Right cardiac atrium (tissue), 5 donors: ENCODE data around the gene DACH1. TPM values are rescaled to one million over a fixed set of nuclear protein-coding genes. Genes with fewer than 3 reads are reported as not detected.
"Not testable (repeated sequence)": the region's sequence is repeated elsewhere in the genome, so short reads cannot be mapped to it uniquely, and the experiment has no call there.

Source experiments
- ATAC-seq, 2 donors: fragments of 200-7000 bp; cut with Tn5 transposase; one replicate each; pipeline versions ENCODE4 v1.8.0 to v1.9.1; 2020; ENCODE audit warnings: moderate library complexity in 2 of 2, mild to moderate bottlenecking in 1 of 2
- DNase-seq, 3 donors: peaks; one replicate each; pipeline ENCODE4 v3.0.0-alpha.2; 2020
- H3K27ac ChIP-seq: one replicate; pipeline ENCODE4 v1.5.1; 2013; ENCODE audit warnings: mild to moderate bottlenecking, low read length, control low read depth, moderate library complexity
- H3K27me3 ChIP-seq: one replicate; pipeline ENCODE4 v1.6.1; 2013; ENCODE audit not compliant: control insufficient read depth, insufficient read depth
- H3K4me1 ChIP-seq: one replicate; pipeline ENCODE4 v1.6.1; 2013; ENCODE audit warnings: low read length; ENCODE audit not compliant: control insufficient read depth, insufficient read depth
- H3K4me3 ChIP-seq: one replicate; pipeline ENCODE4 v1.5.1; 2013; ENCODE audit warnings: low read length, control low read depth
- H3K9me3 ChIP-seq: one replicate; pipeline ENCODE4 v1.6.1; 2013; ENCODE audit warnings: low read length; ENCODE audit not compliant: control insufficient read depth
- WGBS: extraction: QIAGEN DNeasy Blood & Tissue Kit; methylation state at CpG from one replicate; pipeline ENCODE4 v1.1.7; 2013; 5-methylcytosine and 5-hydroxymethylcytosine counted together
- intact Hi-C, 4 donors: fragments of 100-400 bp; cut with DNase I; formaldehyde crosslinking; loops; one replicate each; pipeline versions ENCODE4 v1.11.0 to v1.14.0; 2022 to 2023
- long read RNA-seq, 4 donors: library from polyadenylated mRNA; unstranded; transcript quantifications; one replicate each; pipeline ENCODE4 v2.0.0, GENCODE V29; 2020 to 2021
- polyA plus RNA-seq: library from polyadenylated mRNA; stranded (reverse); fragments of 200-250 nt; gene quantifications from one replicate; pipeline ENCODE4 v1.2.3, GENCODE V29; 2013
- total RNA-seq, 4 donors: library from RNA; stranded (reverse); fragmentation: NEBNext Ultra II Directional; extraction: Animal tissue kit (Norgen Biotek cat#: 25700); gene quantifications; one replicate each; pipeline ENCODE4 v1.2.1, GENCODE V29; 2021
- donor health status: healthy with polysubstance abuse.
- donor health status: DM: no; HTN: yes; CAD: no.
- donor health status: DM: no; HTN: no; CAD: no.
- donor health status: DM: no; HTN: yes; CAD: no; lungs with severe emphysema.
- donor health status: DM: yes; HTN: yes; CAD: no.

The DACH1 gene
- total RNA-seq (1 to 10 TPM; 1.0 to 3.9 (median 1.4) TPM), polyA plus RNA-seq (1.3 TPM)
- long read RNA-seq, donor 1, full-length matches to known transcripts, result 4 of 7 reads
- long read RNA-seq, donor 1, partial matches to known transcripts, result 2 of 7 reads
- long read RNA-seq, donor 1, other reads (novel, unspliced or antisense), result 1 of 7 reads
- long read RNA-seq, donor 2, partial matches to known transcripts, result 1 of 1 reads
- long read RNA-seq, donor 2, other reads (novel, unspliced or antisense), result 0 of 1 reads
- long read RNA-seq, donor 3, full-length matches to known transcripts, result 1 of 1 reads
- long read RNA-seq, donor 3, partial matches to known transcripts, result 0 of 1 reads
- long read RNA-seq, donor 3, other reads (novel, unspliced or antisense), result 0 of 1 reads
- long read RNA-seq, donor 4, partial matches to known transcripts, result 0 of 1 reads
- long read RNA-seq, donor 4, other reads (novel, unspliced or antisense), result 0 of 1 reads

DNA sequence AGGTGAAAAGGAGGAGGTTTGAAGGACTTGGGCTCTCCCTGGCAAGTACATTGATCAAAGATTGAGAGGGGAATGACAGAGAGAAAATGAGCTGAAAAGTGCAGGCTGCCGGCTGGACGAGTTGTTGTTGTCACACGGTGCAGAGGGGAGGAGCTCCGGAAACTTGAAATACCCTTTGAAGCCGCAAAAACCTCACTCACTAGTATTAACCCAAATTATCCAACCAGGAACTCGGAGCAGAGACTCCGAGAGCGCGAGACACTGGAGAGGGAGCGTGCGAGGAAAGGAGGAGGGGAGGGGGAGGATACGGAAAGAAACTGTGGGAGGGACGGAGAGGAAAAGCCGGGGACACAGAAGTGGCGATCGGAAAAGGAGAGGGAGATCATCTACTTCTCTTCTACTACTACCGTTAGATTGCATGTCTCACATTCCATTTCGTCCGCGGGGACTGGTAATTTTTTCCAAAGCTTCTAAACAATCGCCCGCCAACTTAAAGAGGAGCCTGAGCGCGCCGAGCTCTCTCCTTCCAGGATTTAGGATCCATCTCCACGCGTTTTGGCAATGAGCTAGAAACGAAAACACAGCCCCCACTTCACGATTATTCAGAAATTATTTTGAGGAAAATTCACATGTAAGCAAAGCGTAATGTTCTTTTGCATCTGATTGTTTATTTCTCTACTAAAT is at the start of gene DACH1:
TSS of gene DACH1 (minus strand) at position 74 of the 684 bp plus-strand sequence.
- no peaks in the 10 kb centered on the region for H3K27me3 ChIP-seq

DNA sequence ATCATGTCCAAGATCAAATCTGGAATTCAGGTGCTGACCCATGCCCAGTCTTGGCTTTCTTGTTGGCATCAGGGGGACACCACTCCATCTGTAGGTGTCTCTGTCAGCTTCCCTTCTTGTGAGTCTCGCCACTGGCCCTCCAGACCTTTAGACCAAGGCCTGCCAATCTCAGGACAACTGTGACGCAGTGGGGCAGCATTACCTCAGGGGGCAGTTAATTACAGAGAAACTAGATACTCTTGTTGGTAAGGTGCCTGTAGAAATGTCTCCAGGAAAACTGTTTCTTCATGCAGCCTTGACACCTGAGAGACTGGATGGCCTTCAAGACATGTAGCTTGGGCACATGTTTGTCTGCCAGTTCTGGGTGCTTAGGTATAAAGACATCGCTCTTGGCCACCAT is 46.7 kb upstream of the DACH1 start:
- no peak overlapping the region for H3K27ac ChIP-seq
- no peaks in the 10 kb centered on the region for H3K27me3 ChIP-seq
- ATAC-seq (no peak), DNase-seq (no peak)
- H3K9me3 ChIP-seq, result no peaks in the 10 kb centered on the region
- H3K4me1 ChIP-seq, result no peaks in the 10 kb centered on the region
- H3K4me3 ChIP-seq, result no peak overlapping the region
- 96% methylated on average over 3 of the region's 3 CpGs for WGBS
- intact Hi-C loops, result no loop called here

More for the DNA sequence above, at the start of gene DACH1:
- WGBS, result under 1% methylated on average over 30 of the region's 30 CpGs
- intact Hi-C loops, result no loop called here
- Histone ChIP-seq H3K4me3 (peak within 1 kb of the TSS; percentile 82), H3K27ac (peak within 1 kb of the TSS; percentile 61), H3K4me1 (no peaks in the 10 kb centered on the region), H3K9me3 (no peaks in the 10 kb centered on the region)
- peak; percentile 52 to 81 (median 78) for DNase-seq
- ATAC-seq, result peak; percentile 85 to 88

DNA sequence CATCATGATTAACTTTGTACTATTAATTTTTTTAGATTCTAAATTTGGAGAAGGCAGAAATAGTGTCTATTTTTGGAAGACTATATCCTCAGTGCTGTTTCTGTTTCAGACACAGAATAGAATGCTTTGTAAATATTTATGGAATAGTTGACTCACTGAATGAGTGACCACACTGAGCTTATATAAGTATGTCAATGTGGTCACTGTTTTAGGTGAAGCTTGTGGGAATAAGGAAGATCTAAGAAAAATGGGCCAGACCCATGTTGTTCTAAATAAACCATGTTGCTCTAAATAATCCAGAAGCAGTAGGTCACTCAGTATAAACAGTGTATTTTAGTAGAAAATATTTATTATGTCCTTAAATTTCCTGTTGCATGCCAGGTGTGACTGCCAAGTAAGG is 45.5 kb upstream of the DACH1 start:
- Histone ChIP-seq H3K4me1 (no peaks in the 10 kb centered on the region), H3K9me3 (no peaks in the 10 kb centered on the region), H3K27me3 (no peaks in the 10 kb centered on the region), H3K27ac (no peak overlapping the region), H3K4me3 (no peak overlapping the region)
- intact Hi-C loops, result no loop called here
- no peak for ATAC-seq
- DNase-seq, result no peak

DNA sequence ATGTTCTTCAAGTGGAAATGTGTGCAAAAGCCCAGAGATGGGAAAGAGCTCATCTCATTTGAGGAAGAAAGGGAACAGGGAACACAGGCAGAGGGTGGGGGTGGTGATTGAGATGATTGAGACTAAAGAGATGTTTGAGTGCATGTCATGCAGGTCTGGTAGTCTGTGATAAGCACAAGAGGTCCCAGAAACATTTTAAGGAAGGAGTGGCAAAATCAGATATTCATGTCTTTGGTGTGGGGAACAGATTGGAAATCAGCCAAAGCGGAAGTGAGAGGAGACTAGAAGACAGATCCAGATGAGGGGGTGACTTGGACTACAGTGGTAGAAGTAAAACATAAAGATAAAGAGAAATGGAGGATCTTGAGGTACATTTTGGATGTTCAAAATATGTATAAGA is 39.4 kb upstream of the DACH1 start:
- Histone ChIP-seq H3K27me3 (no peaks in the 10 kb centered on the region), H3K4me1 (no peaks in the 10 kb centered on the region), H3K4me3 (no peak overlapping the region), H3K9me3 (no peaks in the 10 kb centered on the region), H3K27ac (no peak overlapping the region)
- intact Hi-C loops, result no loop called here
- DNase-seq (no peak), ATAC-seq (no peak)
- 64% methylated on average over 1 of the region's 1 CpG for WGBS

DNA sequence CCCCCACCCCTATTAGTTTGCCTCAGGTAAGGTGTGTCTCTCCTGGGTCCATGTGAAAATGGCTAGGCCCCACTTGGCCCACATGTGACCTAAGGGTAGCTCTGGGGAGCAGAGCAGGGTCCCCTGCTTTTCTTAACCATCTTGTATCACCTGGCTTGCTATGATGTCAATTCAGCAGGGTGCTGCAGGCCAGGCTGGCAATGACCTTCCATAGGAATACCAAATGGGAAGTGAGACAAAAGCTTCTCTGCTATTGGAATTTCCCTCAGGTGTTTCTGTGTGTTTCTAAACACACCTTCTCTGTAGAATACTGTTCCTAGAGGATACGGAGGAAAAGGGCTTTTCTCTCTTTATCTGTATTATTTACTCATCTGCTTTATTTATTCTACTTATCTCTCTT is 35.7 kb upstream of the DACH1 start:
- Histone ChIP-seq H3K4me3 (no peak overlapping the region), H3K9me3 (no peaks in the 10 kb centered on the region), H3K27ac (no peak overlapping the region), H3K27me3 (no peaks in the 10 kb centered on the region), H3K4me1 (no peaks in the 10 kb centered on the region)
- DNase-seq (no peak), ATAC-seq (no peak)
- WGBS, result 81% methylated on average over 1 of the region's 1 CpG
- intact Hi-C loops, result no loop called here

DNA sequence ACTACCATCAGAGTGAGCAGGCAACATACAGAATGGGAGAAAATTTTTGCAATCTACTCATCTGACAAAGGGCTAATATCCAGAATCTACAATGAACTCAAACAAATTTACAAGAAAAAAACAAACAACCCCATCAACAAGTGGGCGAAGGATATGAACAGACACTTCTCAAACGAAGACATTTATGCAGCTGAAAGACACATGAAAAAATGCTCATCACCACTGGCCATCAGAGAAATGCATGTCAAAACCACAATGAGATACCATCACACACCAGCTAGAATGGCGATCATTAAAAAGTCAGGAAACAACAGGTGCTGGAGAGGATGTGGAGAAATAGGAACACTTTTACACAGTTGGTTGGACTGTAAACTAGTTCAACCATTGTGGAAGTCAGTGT is 26.5 kb upstream of the DACH1 start:
- H3K4me1 ChIP-seq, intact Hi-C loops, H3K4me3 ChIP-seq, H3K27ac ChIP-seq, H3K9me3 ChIP-seq, H3K27me3 ChIP-seq, DNase-seq, ATAC-seq: not testable (repeated sequence)
- WGBS, result 90% methylated on average over 3 of the region's 3 CpGs

DNA sequence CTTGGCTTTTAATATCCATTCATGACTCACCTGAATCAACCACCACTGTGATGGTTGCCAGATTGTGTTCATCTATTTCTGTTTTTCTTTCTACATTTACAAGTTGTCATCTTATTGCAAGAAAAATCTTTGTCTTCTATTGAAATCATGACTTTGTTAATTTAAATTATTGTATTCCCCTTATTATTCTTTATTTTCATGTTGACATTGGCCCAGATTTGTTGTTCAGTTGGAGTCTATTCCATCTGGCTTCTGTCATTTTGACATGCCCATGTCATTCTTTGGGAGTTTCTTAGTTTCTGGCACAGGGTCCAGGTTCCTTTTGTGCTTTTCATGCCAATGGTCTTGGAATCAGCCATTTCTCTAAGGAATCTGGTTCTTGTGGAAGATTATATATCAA is 19.9 kb upstream of the DACH1 start:
- ATAC-seq (no peak), DNase-seq (no peak)
- no peaks in the 10 kb centered on the region for H3K9me3 ChIP-seq
- H3K27me3 ChIP-seq, result no peaks in the 10 kb centered on the region
- H3K4me3 ChIP-seq, result no peak overlapping the region
- H3K27ac ChIP-seq, result no peak overlapping the region
- no peaks in the 10 kb centered on the region for H3K4me1 ChIP-seq
- intact Hi-C loops, result no loop called here

DNA sequence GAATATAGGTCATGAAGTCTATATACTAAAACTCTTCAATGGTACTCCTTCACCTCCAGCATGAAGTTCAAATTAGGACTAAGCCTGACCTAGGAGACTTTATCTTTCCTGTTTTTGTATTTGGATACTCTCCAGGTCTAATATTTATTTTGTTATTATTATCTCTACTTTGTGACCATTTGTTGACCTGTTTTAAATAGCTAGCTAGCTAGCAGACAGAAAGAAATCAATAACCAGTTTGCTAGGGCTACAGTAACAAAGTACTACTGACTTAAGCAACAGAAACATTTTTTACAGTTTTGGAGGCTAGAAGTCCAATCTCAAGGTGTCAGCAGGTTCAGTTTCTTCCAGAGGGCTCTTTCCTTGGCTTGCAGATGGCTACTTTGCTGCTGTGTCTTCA is 15.1 kb upstream of the DACH1 start:
- Histone ChIP-seq H3K27ac (no peak overlapping the region), H3K9me3 (no peaks in the 10 kb centered on the region), H3K4me1 (peaks cover 1% of the 10 kb centered on the region), H3K27me3 (no peaks in the 10 kb centered on the region), H3K4me3 (no peak overlapping the region)
- ATAC-seq, result no peak
- intact Hi-C loops, result no loop called here
- DNase-seq, result no peak

DNA sequence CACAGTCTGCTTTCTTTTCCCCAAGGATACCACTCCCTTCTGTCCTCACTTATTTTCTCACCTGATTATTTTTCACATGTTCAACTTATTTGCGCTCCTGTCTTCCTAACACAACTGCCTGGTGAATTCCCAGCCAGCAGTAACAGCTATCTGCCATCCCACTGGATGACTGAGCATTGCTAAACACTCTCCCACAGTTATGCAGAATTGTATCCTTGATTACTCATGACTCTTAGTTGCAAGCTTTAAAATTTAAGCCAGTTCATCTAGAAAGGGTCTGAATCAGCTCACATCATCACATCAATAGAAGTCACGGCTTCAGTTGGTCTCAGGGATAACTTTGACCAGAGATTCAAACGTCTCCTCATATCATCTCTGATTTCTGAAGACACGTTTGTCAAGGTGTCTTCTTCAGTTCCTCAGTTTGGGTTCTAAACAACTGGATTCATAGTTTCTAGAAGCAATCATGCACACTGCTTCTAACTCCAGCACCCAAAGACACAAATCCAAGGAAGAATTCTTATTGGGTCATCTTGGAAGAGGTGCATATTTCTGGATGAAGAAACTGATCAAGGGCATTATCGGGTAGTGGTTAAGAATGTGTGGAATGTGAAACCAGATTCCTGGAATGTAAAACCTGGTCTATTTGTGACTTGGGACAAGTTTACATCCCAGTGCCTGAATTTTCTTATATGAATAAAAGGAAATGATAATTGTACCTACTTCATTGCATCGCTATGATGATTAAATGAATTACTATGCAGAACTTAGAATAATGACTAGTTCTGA is 13.9 kb upstream of the DACH1 start:
- no peaks in the 10 kb centered on the region for H3K27me3 ChIP-seq
- no peak overlapping the region for H3K4me3 ChIP-seq
- ATAC-seq (peak; percentile 23 to 41), DNase-seq (no peak)
- H3K27ac ChIP-seq, result no peak overlapping the region
- H3K4me1 ChIP-seq, result peaks cover 1% of the 10 kb centered on the region
- H3K9me3 ChIP-seq, result no peaks in the 10 kb centered on the region
- intact Hi-C loops, result no loop called here
- 63% methylated on average over 6 of the region's 6 CpGs for WGBS

DNA sequence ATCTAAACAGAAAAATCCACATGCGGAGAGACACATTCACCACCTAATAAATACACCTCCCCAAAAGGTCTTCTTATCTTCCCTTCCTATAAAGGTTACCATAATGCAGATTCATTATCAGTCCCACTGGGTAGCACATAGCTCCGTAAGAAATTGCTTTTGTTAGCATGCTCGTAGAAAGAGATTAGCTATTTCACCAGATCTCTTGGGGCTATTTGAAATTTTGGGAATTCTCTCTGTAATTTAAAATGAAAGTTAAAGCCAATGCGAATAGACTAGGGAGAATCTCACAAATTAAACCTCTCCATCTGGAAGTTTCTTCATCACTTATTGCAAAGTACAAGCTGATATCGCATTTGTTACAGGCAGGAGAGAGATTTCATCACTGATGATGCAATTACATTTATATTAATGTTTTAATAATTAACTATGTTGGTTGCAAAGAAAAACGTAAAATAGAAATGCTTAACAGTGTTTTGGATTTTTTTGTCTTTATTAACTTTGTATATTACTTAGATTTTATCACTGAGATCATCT is 12.9 kb upstream of the DACH1 start:
- WGBS, result 57% methylated on average over 6 of the region's 6 CpGs
- DNase-seq (no peak), ATAC-seq (no peak)
- intact Hi-C loops, result loop anchor here in 1 of 4 donors (10.0 kb wide), 2 partner anchors 585 to 635 kb away; no protein-coding TSS in a partner anchor
- Histone ChIP-seq H3K4me1 (peaks cover 1% of the 10 kb centered on the region), H3K9me3 (no peaks in the 10 kb centered on the region), H3K27me3 (no peaks in the 10 kb centered on the region), H3K4me3 (no peak overlapping the region), H3K27ac (no peak overlapping the region)

DNA sequence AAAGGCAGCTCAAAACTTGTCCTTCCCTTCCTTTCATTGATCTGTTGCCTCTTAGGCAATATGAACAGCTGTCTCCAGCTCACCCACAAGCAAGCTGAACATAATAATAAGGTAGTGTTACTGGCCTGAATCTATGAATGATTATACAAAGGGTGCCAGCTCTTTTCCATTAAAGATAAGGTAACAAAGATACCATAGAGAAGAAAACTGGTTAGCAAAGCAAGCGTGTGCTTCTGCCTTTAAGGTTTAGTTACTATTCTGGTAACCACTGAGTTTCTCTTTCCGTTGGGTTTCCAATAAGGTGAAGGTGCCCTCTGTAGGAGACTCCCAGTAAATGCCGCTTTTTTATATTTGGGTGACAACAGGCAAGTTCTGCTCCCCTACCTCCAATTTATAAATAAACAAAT is 12.1 kb upstream of the DACH1 start:
- intact Hi-C loops, result loop anchor here in 1 of 4 donors (10.0 kb wide), 2 partner anchors 584 to 634 kb away; no protein-coding TSS in a partner anchor
- Histone ChIP-seq H3K27ac (no peak overlapping the region), H3K4me3 (no peak overlapping the region), H3K27me3 (no peaks in the 10 kb centered on the region), H3K4me1 (peaks cover 1% of the 10 kb centered on the region), H3K9me3 (no peaks in the 10 kb centered on the region)
- ATAC-seq (peak; percentile 72 to 76), DNase-seq (no peak)
- WGBS, result 7% methylated on average over 3 of the region's 3 CpGs
